HepG2 (cell line): ENCODE measurements around the gene EPM2A. TPM values are rescaled to one million over a fixed set of nuclear protein-coding genes. Genes with fewer than 3 reads are reported as not detected.

Source experiments
- ADNP ChIP-seq: sonication (generic); formaldehyde crosslinking; IDR thresholded peaks from 2 replicates; pipeline ENCODE4 v1.4.0; 2020; ENCODE audit warnings: missing genetic modification reagents
- AKNA ChIP-seq: sonication (generic); formaldehyde crosslinking; IDR thresholded peaks from 2 replicates; pipeline ENCODE4 v1.4.0; 2020; ENCODE audit warnings: missing genetic modification reagents, borderline replicate concordance
- DBP ChIP-seq: sonication (generic); formaldehyde crosslinking; IDR thresholded peaks from 2 replicates; pipeline ENCODE4 v1.4.0; 2020; ENCODE audit warnings: missing genetic modification reagents; ENCODE audit errors: not compliant biosample characterization
- FLYWCH1 ChIP-seq: sonication (generic); formaldehyde crosslinking; IDR thresholded peaks from 2 replicates; pipeline ENCODE4 v1.8.1; 2023; ENCODE audit warnings: mild to moderate bottlenecking, missing genetic modification reagents
- FOXC1 ChIP-seq: sonication (generic); formaldehyde crosslinking; IDR thresholded peaks from 2 replicates; pipeline ENCODE4 v1.8.0; 2022; ENCODE audit warnings: mild to moderate bottlenecking, missing genetic modification reagents, borderline replicate concordance
- MAX ChIP-seq: IDR thresholded peaks from 2 replicates; pipeline ENCODE4 v1.6.1; 2012; ENCODE audit warnings: inconsistent platforms
- RFXAP ChIP-seq: sonication (generic); formaldehyde crosslinking; IDR thresholded peaks from 2 replicates; pipeline ENCODE4 v1.4.0; 2020; ENCODE audit warnings: missing genetic modification reagents, borderline replicate concordance
- SAFB2 ChIP-seq: sonication (generic); formaldehyde crosslinking; IDR thresholded peaks from 2 replicates; pipeline ENCODE4 v1.5.1; 2020; ENCODE audit warnings: missing genetic modification reagents, low read depth, mild to moderate bottlenecking, borderline replicate concordance
- SMARCE1 ChIP-seq: fragments of 450-650 bp; IDR thresholded peaks from 2 replicates; pipeline ENCODE4 v1.6.1; 2017; ENCODE audit warnings: borderline replicate concordance
- SRSF9 ChIP-seq: fragments of 200-400 bp; formaldehyde crosslinking; IDR thresholded peaks from 2 replicates; pipeline ENCODE4 v1.6.1; 2018; ENCODE audit warnings: borderline replicate concordance, mild to moderate bottlenecking, low read depth, low read length; ENCODE audit not compliant: insufficient read depth, poor library complexity, severe bottlenecking
- STAG1 ChIP-seq: sonication (generic); formaldehyde crosslinking; IDR thresholded peaks from 2 replicates; pipeline ENCODE4 v1.4.0; 2020; ENCODE audit warnings: missing genetic modification reagents
- TFE3 ChIP-seq: IDR thresholded peaks from 2 replicates; pipeline ENCODE4 v1.6.1; 2016
- THAP8 ChIP-seq: sonication (generic); formaldehyde crosslinking; IDR thresholded peaks from 2 replicates; pipeline ENCODE4 v1.5.1; 2020; ENCODE audit warnings: missing genetic modification reagents, mild to moderate bottlenecking, borderline replicate concordance
- ZEB1 ChIP-seq: IDR thresholded peaks from 2 replicates; pipeline ENCODE4 v1.6.1; 2012; ENCODE audit warnings: mild to moderate bottlenecking, low read depth, inconsistent platforms; ENCODE audit not compliant: insufficient replicate concordance
- ZNF335 ChIP-seq: sonication (generic); formaldehyde crosslinking; IDR thresholded peaks from 2 replicates; pipeline ENCODE4 v1.4.0; 2020; ENCODE audit warnings: missing genetic modification reagents
- ZNF558 ChIP-seq: sonication (generic); formaldehyde crosslinking; IDR thresholded peaks from 2 replicates; pipeline ENCODE4 v1.9.0; 2022; ENCODE audit warnings: mild to moderate bottlenecking, missing genetic modification reagents, borderline replicate concordance
- ZNF614 ChIP-seq: IDR thresholded peaks from 2 replicates; pipeline ENCODE4 v1.6.1; 2018; ENCODE audit warnings: missing biosample characterization, missing genetic modification reagents, inconsistent platforms, borderline replicate concordance
- ZNF83 ChIP-seq: sonication (generic); formaldehyde crosslinking; IDR thresholded peaks from 2 replicates; pipeline ENCODE4 v1.4.0; 2020; ENCODE audit warnings: missing genetic modification reagents, mild to moderate bottlenecking, borderline replicate concordance
- ZNF891 ChIP-seq: sonication (generic); formaldehyde crosslinking; IDR thresholded peaks from 2 replicates; pipeline ENCODE4 v1.5.0; 2020; ENCODE audit warnings: mild to moderate bottlenecking, missing genetic modification reagents
- ZSCAN20 ChIP-seq: sonication (generic); formaldehyde crosslinking; IDR thresholded peaks from 2 replicates; pipeline ENCODE4 v1.4.0; 2020; ENCODE audit warnings: missing genetic modification reagents, mild to moderate bottlenecking, borderline replicate concordance
- polyA plus RNA-seq, 8 experiments: library from polyadenylated mRNA; depleted of rRNA in 3 of 8; stranded (reverse) in 7 of 8; unstranded in 1 of 8; fragments of >200 nt; fragmentation: Illumina TruSeq in 4 of 8; extraction: Trizol in 4 of 8; gene quantifications; 2 replicates each; pipeline versions ENCODE4 v1.2.1 to v1.2.3, GENCODE V29; 2011 to 2016; ENCODE audit warnings: low read depth in 4 of 8, missing spikeins in 1 of 8, mixed read lengths in 1 of 8; ENCODE audit not compliant: insufficient read depth in 1 of 8
- total RNA-seq, 5 experiments: library from RNA; depleted of rRNA; stranded (reverse); fragments of >200 nt; fragmentation: Illumina TruSeq; extraction: Trizol; gene quantifications; 2 replicates each; pipeline ENCODE4 v1.2.3, GENCODE V29; 2016; ENCODE audit warnings: low read depth in 1 of 5

EPM2A gene
- total and polyA plus RNA-seq, 2 of the 13 experiments (the other 11 are each of a cell fraction or from before 2014, with no cell fraction given): 4.6 to 9.2 TPM

- TF ChIP-seq THAP8 (peak; percentile 97; the same call in 1 of the 2 replicates), SAFB2 (CRISPR knock-in tag) (0 out of 2 replicates have a peak, but pooled peaks have one; percentile 51), ZEB1 (no peak), AKNA (CRISPR knock-in tag) (peak; percentile 97), ZNF83 (CRISPR knock-in tag) (peak; percentile 80; the same call in 1 of the 2 replicates), MAX (peak; percentile 100), ZNF891 (peak; percentile 94), SMARCE1 (no peak), ZNF614 (CRISPR knock-in tag) (peak; percentile 86; the same call in 1 of the 2 replicates), ZNF558 (CRISPR knock-in tag) (peak; percentile 95), ZSCAN20 (peak; percentile 98), ZNF335 (0 out of 2 replicates have a peak, but pooled peaks have one; percentile 42), ADNP (CRISPR knock-in tag) (0 out of 2 replicates have a peak, but pooled peaks have one; percentile 68), DBP (CRISPR knock-in tag) (peak; percentile 90), RFXAP (CRISPR knock-in tag) (peak; percentile 72), SRSF9 (no peak), TFE3 (peak; percentile 94), FOXC1 (peak; percentile 98), STAG1 (CRISPR knock-in tag) (peak; percentile 18; the same call in 1 of the 2 replicates), FLYWCH1 (CRISPR knock-in tag) (0 out of 2 replicates have a peak, but pooled peaks have one; percentile 45)
Observed at GRCh38 chr6:145735356-145736165, at the start of gene EPM2A (continued).
